Mesenteric fat pad (tissue), 1 donor: ENCODE data around the gene ASTN2. TPM values are rescaled to one million over a fixed set of nuclear protein-coding genes. Genes with fewer than 3 reads are reported as not detected.
A peak's percentile ranks its signal among the peaks of the same experiment; 100 is the strongest.

Experiments
- DNase-seq: peaks from one replicate; pipeline ENCODE4 v3.0.0-alpha.2; 2020; ENCODE audit warnings: low spot score
- total RNA-seq: library from RNA; stranded (reverse); fragmentation: NEBNext Ultra II Directional; extraction: Animal tissue kit (Norgen Biotek cat#: 25700); gene quantifications from one replicate; pipeline ENCODE4 v1.2.1, GENCODE V29; 2021
- donor health status: DM: yes; HTN: yes; CAD: no.

ASTN2 gene
- total RNA-seq, 1 donor from 2014 or later = 3.1 TPM

DNA sequence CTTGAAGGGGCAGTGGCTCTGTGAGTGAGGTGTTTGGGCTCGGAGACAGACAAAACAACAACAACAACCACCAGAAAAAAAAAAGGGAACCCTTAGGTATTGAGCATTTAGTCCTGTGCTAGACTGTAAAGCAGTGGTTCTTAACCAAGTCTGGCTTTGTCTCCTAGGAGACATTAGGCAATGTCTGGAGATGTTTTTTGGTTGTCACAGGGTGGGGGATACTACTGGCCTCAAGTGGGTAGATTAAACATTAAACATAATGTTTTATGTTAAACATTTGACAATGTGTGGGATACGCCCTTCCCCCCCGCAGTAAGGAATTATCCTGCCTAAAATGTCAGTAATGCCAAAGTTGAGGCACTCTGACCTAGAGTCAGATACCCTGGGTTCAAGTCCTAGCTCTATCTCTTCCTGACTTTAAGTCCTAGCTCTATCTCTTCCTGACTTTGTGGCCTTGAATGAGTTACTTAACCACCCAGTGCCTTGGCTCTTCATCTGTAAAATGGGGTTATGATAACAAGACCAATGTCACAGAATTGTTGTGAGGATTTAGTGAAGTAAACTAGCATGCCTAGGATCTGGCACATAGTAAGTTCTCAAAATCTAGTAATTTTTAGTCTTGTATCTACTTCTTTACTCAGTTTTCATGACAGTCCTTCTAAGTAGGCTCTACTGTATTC is 725.9 kb downstream of the ASTN2 start:
- no peak for DNase-seq

DNA sequence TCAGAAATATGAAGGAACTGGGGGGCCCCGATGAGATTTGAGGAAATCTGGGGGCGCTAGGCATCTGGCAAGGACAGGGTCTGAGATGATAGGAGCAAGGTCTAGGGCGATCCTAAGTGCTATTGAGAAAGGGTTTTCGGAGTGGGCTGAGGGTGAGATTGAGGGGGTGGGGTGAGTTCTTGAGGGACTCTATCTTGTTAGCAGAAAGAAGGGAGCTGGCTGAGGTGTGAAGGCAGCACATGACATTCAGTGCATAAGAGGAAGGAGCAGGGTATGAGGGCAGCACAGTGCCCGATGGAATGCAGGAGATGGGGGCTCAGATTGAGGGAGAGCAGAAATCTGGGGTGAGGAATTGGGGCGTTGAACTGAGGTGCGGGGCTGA is 727.1 kb downstream of the ASTN2 start:
- no peak for DNase-seq

DNA sequence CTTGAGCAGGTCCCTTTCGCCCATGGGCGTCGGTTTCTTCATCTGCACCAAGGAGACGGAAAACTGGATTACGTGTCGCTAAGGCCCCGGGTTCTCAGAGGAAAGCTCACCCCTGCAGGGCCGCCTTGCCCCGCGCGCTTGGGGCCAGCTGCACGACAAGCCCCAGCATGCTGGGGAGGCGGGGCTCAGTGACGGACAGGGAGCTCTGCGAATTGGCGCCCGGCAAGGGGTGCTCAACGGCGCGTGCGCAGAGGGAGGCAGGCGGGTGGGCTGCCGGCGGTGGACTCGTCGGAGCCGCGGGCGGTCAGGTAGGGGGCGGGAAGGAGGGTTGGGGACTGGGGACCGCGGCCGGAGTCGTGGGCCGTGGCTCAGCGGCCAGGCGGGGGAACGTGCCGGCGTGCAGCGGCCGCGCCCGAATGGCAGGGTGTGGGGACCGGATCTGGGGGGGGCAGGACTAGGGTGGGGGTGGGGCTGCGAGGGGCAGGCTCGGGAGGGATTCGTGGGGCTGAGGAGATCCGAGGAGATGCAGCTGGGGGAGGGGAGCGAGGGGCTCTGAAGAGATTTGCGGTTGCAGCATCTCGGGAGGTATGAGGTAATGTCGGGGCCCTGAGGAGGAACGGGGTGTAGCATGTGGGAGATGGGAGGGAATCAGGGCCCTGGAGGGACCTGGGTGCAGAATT is 727.6 kb downstream of the ASTN2 start, which contains the start of gene TRIM32:
Gene TRIM32 (plus strand): TSS at position 232 of the 680 bp plus-strand sequence. CDS start 10,438 bp downstream, outside the sequence.
- peak; percentile 97 for DNase-seq

DNA sequence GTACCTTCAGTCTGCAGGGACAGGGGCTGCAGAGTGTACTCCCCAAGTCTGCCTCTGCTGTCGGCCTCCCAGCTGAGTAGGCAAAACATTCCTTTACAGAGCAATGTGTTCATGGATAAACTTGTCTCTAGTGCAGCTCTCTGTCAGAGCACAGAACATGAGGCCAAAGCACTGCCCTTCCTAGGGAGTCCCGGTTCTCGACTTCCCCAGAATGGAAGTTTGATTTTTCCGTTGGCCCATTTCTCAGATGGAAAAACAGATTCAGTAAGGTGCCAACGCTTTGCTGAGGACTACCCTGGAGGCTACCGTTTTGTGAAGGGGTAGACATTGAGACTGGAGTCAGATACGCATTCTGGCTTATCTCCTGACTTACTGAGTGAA is 728.2 kb downstream of the ASTN2 start:
- DNase-seq = no peak

DNA sequence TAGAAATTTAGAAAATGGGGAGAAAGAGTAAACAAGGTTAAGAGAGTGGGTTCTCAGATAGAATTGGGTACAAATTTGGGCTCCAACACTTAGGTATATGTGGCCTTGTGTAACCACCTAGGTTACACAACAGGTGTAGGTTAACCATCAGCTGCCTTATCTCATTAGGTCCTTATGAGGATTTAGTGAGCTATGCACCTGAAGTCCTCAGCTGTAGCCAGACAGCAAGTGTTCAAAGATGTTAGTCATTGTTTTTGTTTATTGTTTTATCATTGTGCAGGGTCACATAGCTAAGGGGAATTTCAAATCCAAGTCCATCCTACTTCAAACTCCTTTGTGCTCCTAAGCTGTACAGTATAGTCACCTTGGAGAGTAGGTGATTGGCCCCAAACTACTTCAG is 728.7 kb downstream of the ASTN2 start:
- DNase-seq = no peak

DNA sequence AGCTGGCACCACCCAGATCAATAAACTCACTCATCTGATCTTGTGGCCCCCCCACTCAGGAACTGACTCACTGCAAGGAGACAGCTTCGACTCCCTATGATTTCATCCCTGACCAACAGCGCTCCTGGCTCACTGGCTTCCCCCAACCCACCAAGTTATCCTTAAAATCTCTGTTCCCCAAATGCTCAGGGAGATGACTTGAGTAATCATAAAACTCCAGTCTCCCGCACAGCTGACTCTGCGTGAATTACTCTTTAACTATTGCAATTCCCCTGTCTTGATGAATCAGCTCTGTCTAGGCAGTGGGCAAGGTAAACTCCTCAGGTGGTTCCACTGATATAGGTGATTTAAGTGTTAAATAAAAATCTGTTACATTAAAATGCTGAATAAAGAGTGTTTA is 729.7 kb downstream of the ASTN2 start:
- no peak for DNase-seq

DNA sequence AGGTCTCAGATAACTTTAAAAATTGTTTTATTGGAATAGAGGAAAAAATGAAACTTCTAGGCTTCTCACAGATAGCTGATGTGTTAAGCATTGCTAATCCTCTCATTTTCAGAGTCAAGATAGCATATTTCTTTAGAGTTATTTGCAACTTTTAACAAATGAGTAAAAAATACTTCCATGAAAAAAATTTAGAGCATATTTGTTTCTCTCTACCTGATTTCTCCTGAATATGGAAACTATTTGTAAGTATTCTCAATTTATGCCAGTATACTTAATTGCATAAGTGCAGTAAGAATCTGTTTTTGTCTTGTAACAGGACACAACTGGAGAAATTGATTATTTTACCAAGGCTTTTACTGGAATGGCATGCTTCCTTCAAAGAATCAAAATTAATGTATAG is 731.3 kb downstream of the ASTN2 start:
- no peak for DNase-seq

DNA sequence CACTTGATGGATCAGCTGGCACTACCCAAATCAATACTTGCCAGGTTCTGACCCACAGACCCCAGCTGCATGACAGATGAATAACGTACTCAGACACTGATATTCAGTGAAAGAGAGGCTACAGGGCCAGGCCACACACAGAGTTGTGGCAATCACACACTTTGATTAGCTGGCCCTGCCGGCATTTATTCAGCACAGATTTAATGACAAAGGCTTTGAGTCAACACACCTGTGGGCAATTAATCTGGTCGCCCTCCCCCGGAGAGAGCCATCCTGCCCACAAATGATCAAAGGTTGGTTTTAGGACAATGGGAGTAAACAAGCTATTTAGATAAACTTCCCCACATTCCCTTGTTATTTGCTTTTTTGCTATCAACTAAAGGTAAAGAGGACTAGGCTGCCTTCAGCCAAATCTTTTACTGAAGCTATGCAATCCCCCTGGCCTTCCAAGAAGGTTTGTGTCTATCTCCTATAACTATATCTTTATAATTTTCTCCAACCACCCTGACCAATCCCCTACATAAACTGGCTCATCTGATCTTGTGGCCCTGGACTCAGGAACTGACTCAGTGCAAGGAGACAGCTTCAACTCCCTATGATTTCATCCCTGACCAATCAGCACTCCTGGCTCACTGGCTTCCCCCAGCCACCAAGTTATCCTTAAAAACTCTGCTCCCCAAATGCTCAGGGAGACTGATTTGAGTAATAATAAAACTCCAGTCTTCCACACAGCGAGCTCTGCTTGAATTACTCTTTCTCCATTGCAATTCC is 740.5 kb downstream of the ASTN2 start:
- DNase-seq = no peak

DNA sequence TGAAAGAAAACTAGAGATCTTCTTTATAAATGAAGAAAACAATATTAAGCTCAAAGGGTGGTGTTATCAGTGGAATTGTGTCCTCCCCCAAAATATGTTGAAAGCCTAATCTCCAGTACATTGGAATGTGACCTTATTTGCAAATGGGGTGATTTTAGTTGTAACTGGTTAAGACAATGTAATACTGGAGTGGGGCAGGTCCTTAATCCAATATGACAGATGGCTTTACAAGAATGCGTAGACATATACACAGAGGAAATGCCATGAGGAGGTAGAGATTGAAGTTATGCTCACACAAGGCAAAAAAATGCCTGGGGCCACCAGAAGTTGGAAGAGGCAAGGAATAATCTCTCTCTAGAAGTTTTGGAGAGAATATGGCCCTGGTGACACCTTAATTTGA is 741.5 kb downstream of the ASTN2 start:
- DNase-seq = no peak

GRCh38 chr9:116671605-116672004 is 743.3 kb downstream of the ASTN2 start:
- DNase-seq = no peak

DNA sequence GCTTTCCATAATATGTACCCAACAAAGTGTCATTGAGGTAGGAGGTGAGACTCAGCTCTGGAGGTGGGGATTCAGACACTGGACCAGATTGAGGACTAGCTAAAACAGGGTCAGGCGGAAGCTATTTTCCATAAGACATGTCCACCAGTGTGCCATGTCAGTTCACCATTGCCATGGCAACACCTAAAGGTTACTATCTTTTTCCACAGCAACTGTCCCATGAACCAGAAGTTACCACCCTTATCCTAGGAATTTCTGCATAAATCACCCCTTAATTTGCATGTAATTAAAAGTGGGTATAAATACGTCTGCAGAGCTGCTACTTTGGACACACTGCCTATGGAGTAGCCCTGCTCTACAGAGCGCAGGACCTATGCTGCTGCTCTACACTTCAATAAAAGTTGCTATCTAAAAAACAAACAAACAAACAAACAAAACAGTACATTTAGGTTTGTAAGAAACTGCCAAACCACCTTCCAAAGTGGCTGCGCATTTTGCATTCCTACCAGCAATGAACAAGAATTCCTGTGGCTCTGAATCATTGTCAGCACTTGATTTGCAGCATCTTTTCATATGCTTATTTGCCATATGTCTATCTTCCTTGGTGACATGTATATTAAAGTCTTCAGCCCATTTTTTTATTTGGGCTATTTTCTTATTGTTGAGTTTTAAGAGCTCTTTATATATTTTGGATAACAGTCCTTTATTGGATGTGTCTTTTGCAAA is 745.7 kb downstream of the ASTN2 start:
- no peak for DNase-seq

- DNase-seq = no peak
Measured at GRCh38 chr9:116663581-116663980, 751.3 kb downstream of the ASTN2 start.

DNA sequence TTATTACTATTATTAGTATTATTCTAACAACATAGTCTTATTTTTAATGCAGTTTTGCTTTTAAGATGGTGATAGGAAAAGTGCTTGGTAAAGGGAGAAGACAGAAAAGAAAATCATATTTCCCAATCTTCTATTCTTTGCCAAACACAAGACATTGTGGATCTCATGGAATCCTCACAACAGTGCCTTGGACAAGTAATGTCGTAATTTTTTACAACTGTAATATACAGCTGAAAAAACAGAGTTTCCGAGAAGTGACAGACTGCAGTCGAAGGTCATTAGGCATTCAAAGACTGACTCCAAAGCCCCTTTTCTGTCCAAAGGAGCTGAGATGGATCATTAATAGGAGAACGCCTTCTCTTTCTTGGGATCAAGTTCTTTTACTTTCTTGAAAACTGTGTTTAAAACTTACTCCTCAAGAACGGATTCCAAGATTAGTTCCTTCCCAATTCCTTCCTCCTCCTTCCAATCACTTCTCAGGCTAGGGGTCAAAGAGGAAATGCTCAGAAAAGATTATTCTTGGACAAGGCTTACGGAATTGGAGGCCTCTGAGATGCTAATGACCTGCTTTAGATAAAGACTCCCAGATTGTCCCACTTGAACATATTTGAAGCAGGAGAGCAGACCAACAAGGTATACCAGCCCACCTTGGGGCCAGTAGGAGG is 752.1 kb downstream of the ASTN2 start:
- DNase-seq = no peak

DNA sequence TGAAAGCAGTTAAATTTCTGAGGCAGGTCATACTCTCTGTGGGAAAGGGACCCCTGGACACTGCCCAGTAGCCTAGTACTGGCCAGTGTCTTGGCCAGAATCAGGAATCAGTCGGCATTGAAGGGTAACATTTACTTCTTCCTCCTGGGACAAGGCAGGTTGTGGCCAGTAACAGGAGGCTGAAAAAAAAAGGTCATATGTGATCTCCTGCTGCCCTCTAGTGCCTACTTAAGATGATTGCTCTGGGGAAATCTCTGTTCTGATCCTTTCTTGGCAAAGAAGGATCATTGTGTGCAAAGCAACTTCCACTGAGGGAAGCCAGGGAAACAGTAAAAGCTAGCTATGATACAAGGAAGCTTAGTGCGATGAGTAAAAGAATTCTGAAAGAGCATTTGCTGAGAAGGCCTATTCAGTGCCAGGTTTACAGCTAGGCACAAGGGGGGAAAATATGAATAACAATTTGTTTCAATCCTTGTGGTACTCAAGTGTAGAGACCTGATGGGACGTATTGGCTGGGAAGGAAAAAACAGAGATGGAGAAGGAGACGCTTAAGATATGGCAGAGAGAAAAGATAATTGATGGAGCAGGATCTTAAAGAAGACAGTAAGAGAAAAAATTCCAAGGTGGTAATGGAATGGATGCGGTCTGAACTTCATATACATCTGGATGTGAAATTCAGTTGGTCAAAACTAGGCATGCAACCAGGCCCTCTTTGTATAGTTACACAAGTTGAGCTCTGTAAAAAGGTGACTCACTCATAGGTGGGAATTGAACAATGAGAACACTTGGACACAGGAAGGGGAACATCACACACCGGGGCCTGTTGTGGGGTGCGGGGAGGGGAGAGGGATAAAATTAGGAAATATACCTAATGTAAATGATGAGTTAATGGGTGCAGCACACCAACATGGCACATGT is 753.6 kb downstream of the ASTN2 start:
- DNase-seq = no peak

- DNase-seq = no peak
Measured at GRCh38 chr9:116658265-116658664, 756.6 kb downstream of the ASTN2 start.

GRCh38 chr9:116656977-116657376 is 757.9 kb downstream of the ASTN2 start:
- DNase-seq = no peak

GRCh38 chr9:116656501-116656971 is 758.3 kb downstream of the ASTN2 start:
- no peak for DNase-seq

DNA sequence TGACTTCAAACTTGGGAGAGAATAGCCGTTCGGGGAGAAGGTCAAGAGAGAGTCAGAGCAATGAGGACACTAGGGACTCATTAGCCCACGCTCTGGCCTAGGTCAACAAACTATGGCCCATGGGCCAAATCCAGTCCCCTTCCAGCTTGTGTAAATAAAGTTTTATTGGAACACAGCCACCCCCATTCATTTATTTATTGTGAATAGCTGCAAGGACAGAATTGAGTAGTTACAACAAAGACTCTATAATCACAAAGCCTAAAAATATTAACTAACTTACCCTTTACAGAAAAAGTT is 760.9 kb downstream of the ASTN2 start:
- DNase-seq = no peak

DNA sequence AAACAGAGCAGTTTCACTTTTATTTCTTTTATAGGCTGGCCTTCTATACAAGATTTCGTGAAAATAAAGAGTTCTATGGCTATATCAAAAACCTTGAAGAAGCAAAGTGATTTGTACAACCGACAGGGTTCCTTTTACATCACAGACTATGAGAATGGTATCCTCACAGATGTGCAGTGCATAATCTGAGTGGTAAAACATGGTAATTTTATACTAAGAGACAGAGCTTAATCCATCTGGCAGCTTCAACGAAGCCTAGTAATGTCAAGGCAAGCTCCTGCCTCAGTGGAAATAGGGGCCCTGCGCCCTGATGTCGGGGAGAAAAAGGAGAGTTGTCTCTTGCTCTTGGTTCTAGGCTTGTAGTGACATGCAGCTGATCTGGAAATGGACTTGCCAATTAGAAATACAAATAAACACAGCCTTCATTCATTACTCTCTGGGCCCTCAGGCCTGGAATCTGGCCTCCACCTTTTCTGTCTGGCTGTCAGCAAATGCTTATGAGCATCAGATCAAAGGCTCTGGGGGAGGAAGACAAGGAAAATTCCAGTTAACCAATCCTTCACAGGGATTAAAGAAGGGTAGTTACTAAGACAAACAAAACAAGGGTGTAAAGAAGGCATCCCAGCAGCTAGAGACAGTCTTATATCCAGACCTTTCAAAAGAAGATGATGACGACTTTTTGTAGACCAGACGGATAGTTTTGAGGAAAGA is 761.4 kb downstream of the ASTN2 start:
- DNase-seq = no peak

GRCh38 chr9:116647515-116647809 is 767.4 kb downstream of the ASTN2 start:
- DNase-seq = no peak
